HepG2 (cell line): ENCODE data around the gene TTC23. TPM values are rescaled to one million over a fixed set of nuclear protein-coding genes. Genes with fewer than 3 reads are reported as not detected.

Source experiments
- CEBPB ChIP-seq: IDR thresholded peaks from 2 replicates; pipeline ENCODE4 v1.6.1; 2011; ENCODE audit warnings: low read depth, low read length, improper control_type of control experiment, borderline replicate concordance
- DBP ChIP-seq: sonication (generic); formaldehyde crosslinking; IDR thresholded peaks from 2 replicates; pipeline ENCODE4 v1.4.0; 2020; ENCODE audit warnings: missing genetic modification reagents; ENCODE audit errors: not compliant biosample characterization
- FOXA3 ChIP-seq: IDR thresholded peaks from 2 replicates; pipeline ENCODE4 v1.6.1; 2016; ENCODE audit warnings: missing genetic modification reagents, missing compliant biosample characterization
- GPBP1L1 ChIP-seq: sonication (generic); formaldehyde crosslinking; IDR thresholded peaks from 2 replicates; pipeline ENCODE4 v1.5.0; 2020; ENCODE audit warnings: mild to moderate bottlenecking, missing genetic modification reagents
- JDP2 ChIP-seq: sonication (generic); formaldehyde crosslinking; IDR thresholded peaks from 2 replicates; pipeline ENCODE4 v1.8.1; 2022; ENCODE audit warnings: missing genetic modification reagents, borderline replicate concordance
- KAT2B ChIP-seq: fragments of 150-350 bp; IDR thresholded peaks from 2 replicates; pipeline ENCODE4 v1.6.1; 2014; ENCODE audit warnings: low read depth, low read length, borderline replicate concordance
- KLF13 ChIP-seq: sonication (generic); formaldehyde crosslinking; IDR thresholded peaks from 2 replicates; pipeline ENCODE4 v1.4.0; 2020; ENCODE audit warnings: mild to moderate bottlenecking, missing genetic modification reagents
- MTA3 ChIP-seq: sonication (generic); formaldehyde crosslinking; IDR thresholded peaks from 2 replicates; pipeline ENCODE4 v1.4.0; 2020; ENCODE audit warnings: missing genetic modification reagents
- NFE2L2 ChIP-seq: fragments of 150-350 bp; IDR thresholded peaks from 2 replicates; pipeline ENCODE4 v1.6.1; 2014; ENCODE audit warnings: low read length
- RFXANK ChIP-seq: IDR thresholded peaks from 2 replicates; pipeline ENCODE4 v1.6.1; 2016
- SAP130 ChIP-seq: IDR thresholded peaks from 2 replicates; pipeline ENCODE4 v1.6.1; 2016; ENCODE audit warnings: low read depth
- SIX1 ChIP-seq: sonication (generic); formaldehyde crosslinking; IDR thresholded peaks from 2 replicates; pipeline ENCODE4 v1.4.0; 2020; ENCODE audit warnings: missing genetic modification reagents, borderline replicate concordance
- YEATS2 ChIP-seq: sonication (generic); formaldehyde crosslinking; IDR thresholded peaks from 2 replicates; pipeline ENCODE4 v1.4.0; 2020; ENCODE audit warnings: missing genetic modification reagents, borderline replicate concordance
- ZBED4 ChIP-seq: sonication (generic); formaldehyde crosslinking; IDR thresholded peaks from 2 replicates; pipeline ENCODE4 v1.4.0; 2020; ENCODE audit warnings: missing genetic modification reagents, borderline replicate concordance
- ZFP36L1 ChIP-seq: sonication (generic); formaldehyde crosslinking; IDR thresholded peaks from 2 replicates; pipeline ENCODE4 v1.8.0; 2022; ENCODE audit warnings: mild to moderate bottlenecking, missing genetic modification reagents, moderate library complexity
- ZFY ChIP-seq: sonication (generic); formaldehyde crosslinking; IDR thresholded peaks from 2 replicates; pipeline ENCODE4 v1.4.0; 2020; ENCODE audit warnings: missing genetic modification reagents
- ZMYM2 ChIP-seq: sonication (generic); formaldehyde crosslinking; IDR thresholded peaks from 2 replicates; pipeline ENCODE4 v1.8.0; 2022; ENCODE audit warnings: mild to moderate bottlenecking, missing genetic modification reagents
- ZNF292 ChIP-seq: sonication (generic); formaldehyde crosslinking; IDR thresholded peaks from 2 replicates; pipeline ENCODE4 v1.8.1; 2022; ENCODE audit warnings: mild to moderate bottlenecking, low read depth, missing genetic modification reagents, borderline replicate concordance
- ZNF362 ChIP-seq: sonication (generic); formaldehyde crosslinking; IDR thresholded peaks from 2 replicates; pipeline ENCODE4 v1.4.0; 2020; ENCODE audit warnings: missing genetic modification reagents, mild to moderate bottlenecking, borderline replicate concordance
- ZNF496 ChIP-seq: sonication (generic); formaldehyde crosslinking; IDR thresholded peaks from 2 replicates; pipeline ENCODE4 v1.8.1; 2023; ENCODE audit warnings: mild to moderate bottlenecking, moderate library complexity, missing genetic modification reagents; ENCODE audit not compliant: insufficient replicate concordance
- ZNF557 ChIP-seq: sonication (generic); formaldehyde crosslinking; IDR thresholded peaks from 2 replicates; pipeline ENCODE4 v1.4.0; 2020; ENCODE audit warnings: missing genetic modification reagents
- ZNF572 ChIP-seq: sonication (generic); formaldehyde crosslinking; IDR thresholded peaks from 2 replicates; pipeline ENCODE4 v1.5.1; 2020; ENCODE audit warnings: mild to moderate bottlenecking, missing genetic modification reagents
- ZNF605 ChIP-seq: sonication (generic); formaldehyde crosslinking; IDR thresholded peaks from 2 replicates; pipeline ENCODE4 v1.8.0; 2022; ENCODE audit warnings: mild to moderate bottlenecking, missing genetic modification reagents
- ZNF747 ChIP-seq: sonication (generic); formaldehyde crosslinking; IDR thresholded peaks from 2 replicates; pipeline ENCODE4 v1.8.1; 2023; ENCODE audit warnings: missing genetic modification reagents, mild to moderate bottlenecking, borderline replicate concordance
- ZNF766 ChIP-seq: sonication (generic); formaldehyde crosslinking; IDR thresholded peaks from 2 replicates; pipeline ENCODE4 v1.5.0; 2020; ENCODE audit warnings: missing genetic modification reagents, borderline replicate concordance
- polyA plus RNA-seq, 8 experiments: library from polyadenylated mRNA; depleted of rRNA in 3 of 8; stranded (reverse) in 7 of 8; unstranded in 1 of 8; fragments of >200 nt; fragmentation: Illumina TruSeq in 4 of 8; extraction: Trizol in 4 of 8; gene quantifications; 2 replicates each; pipeline versions ENCODE4 v1.2.1 to v1.2.3, GENCODE V29; 2011 to 2016; ENCODE audit warnings: low read depth in 4 of 8, missing spikeins in 1 of 8, mixed read lengths in 1 of 8; ENCODE audit not compliant: insufficient read depth in 1 of 8
- total RNA-seq, 5 experiments: library from RNA; depleted of rRNA; stranded (reverse); fragments of >200 nt; fragmentation: Illumina TruSeq; extraction: Trizol; gene quantifications; 2 replicates each; pipeline ENCODE4 v1.2.3, GENCODE V29; 2016; ENCODE audit warnings: low read depth in 1 of 5

The TTC23 gene
- total and polyA plus RNA-seq, 2 of the 13 experiments (the other 11 are each of a cell fraction or from before 2014, with no cell fraction given), result 1.6 to 11.7 TPM

GRCh38 chr15:99104788-99105513, 144.4 kb downstream of the TTC23 start, which contains the start of gene SYNM (continued):
- TF ChIP-seq ZNF557, result no peak
- no peak for TF ChIP-seq ZNF572
- TF ChIP-seq DBP (CRISPR knock-in tag), result peak; percentile 78
- TF ChIP-seq ZNF747, result no peak
- TF ChIP-seq FOXA3 (CRISPR knock-in tag), result peak; percentile 20; the same call in 1 of the 2 replicates
- TF ChIP-seq ZFY (CRISPR knock-in tag), result peak; percentile 89
- no peak for TF ChIP-seq ZNF496 (CRISPR knock-in tag)
- TF ChIP-seq ZBED4 (CRISPR knock-in tag), result no peak
- no peak for TF ChIP-seq CEBPB
- no peak for TF ChIP-seq ZNF605
- TF ChIP-seq KAT2B, result no peak
- TF ChIP-seq ZFP36L1 (CRISPR knock-in tag), result no peak
- no peak for TF ChIP-seq KLF13 (CRISPR knock-in tag)
- TF ChIP-seq ZNF292 (CRISPR knock-in tag), result no peak
- peak; percentile 46; the same call in 1 of the 2 replicates for TF ChIP-seq SAP130 (CRISPR knock-in tag)
- no peak for TF ChIP-seq JDP2
- 0 out of 2 replicates have a peak, but pooled peaks have one; percentile 72 for TF ChIP-seq ZNF766
- TF ChIP-seq SIX1 (CRISPR knock-in tag), result no peak
- no peak for TF ChIP-seq ZNF362
- TF ChIP-seq RFXANK (CRISPR knock-in tag), result no peak
- TF ChIP-seq NFE2L2, result no peak
- no peak for TF ChIP-seq MTA3
- no peak for TF ChIP-seq YEATS2
- no peak for TF ChIP-seq GPBP1L1 (CRISPR knock-in tag)
- TF ChIP-seq ZMYM2, result no peak
